Left ventricle myocardium superior (tissue), 1 donor: ENCODE data around the gene PHYHIPL. TPM values are rescaled to one million over a fixed set of nuclear protein-coding genes. Genes with fewer than 3 reads are reported as not detected.

Experiments
- ATAC-seq: fragments of 200-7000 bp; cut with Tn5 transposase; one replicate; pipeline ENCODE4 v1.9.1; 2020; ENCODE audit warnings: mild to moderate bottlenecking, moderate library complexity
- DNase-seq: peaks from one replicate; pipeline ENCODE4 v3.0.0-alpha.2; 2020
- intact Hi-C: fragments of 100-400 bp; cut with micrococcal nuclease; formaldehyde crosslinking; loops from one replicate; pipeline ENCODE4 v1.11.0; 2022
- total RNA-seq: library from RNA; stranded (reverse); fragmentation: NEBNext Ultra II Directional; extraction: Animal tissue kit (Norgen Biotek cat#: 25700); gene quantifications from one replicate; pipeline ENCODE4 v1.2.1, GENCODE V29; 2021
- donor health status: DM: no; HTN: yes; CAD: no; lungs with severe emphysema.

PHYHIPL gene
- total RNA-seq, 1 donor from 2014 or later, result not detected

- DNase-seq (no peak), ATAC-seq (no peak)
- intact Hi-C loops, result no loop called here
Observed at GRCh38 chr10:59283456-59284091, 107.1 kb downstream of the PHYHIPL start.

- DNase-seq, result no peak
- no peak for ATAC-seq
- intact Hi-C loops, result no loop called here
Observed at GRCh38 chr10:59284118-59284975, 107.9 kb downstream of the PHYHIPL start.

DNA sequence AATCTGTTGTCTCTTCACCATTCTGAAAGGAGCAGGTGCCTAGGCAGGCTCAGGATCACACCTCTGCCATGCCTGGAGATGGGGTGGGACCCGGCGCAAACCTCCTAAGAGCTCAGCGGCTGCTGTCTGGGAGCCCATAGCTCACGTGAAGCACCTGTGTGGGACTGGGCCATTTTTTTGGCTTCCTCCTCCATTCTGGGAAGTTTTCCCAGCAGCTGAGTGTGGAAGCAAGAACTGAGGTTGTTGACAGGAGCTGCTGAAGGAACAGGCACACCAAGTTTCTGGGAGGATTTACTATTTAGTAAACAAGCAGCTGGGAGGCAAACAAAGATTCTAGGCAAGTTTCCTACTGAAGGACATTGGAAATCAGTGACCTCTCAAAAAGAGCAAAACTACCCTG, 108.6 kb downstream of the PHYHIPL start:
- ATAC-seq (no peak), DNase-seq (no peak)
- intact Hi-C loops, result no loop called here

DNA sequence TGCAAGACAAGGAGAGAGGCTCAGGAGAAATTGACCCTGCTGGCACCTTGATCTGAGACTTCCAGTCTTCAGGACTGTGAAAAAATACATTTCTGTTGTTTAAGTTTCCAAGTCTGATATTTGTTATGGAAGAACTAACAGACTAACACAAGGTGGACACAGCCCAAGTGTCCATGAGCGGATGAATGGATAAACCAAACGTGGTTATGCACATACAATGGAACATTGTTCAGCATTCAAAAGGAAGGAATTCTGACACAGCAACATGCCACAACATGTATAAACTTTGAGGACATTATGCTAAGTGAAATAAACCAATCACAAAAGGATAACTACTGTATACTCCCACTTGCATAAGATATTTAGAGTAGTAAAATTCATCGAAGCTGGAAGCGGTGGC, 109.4 kb downstream of the PHYHIPL start:
- ATAC-seq (no peak), DNase-seq (no peak)
- intact Hi-C loops, result no loop called here

DNA sequence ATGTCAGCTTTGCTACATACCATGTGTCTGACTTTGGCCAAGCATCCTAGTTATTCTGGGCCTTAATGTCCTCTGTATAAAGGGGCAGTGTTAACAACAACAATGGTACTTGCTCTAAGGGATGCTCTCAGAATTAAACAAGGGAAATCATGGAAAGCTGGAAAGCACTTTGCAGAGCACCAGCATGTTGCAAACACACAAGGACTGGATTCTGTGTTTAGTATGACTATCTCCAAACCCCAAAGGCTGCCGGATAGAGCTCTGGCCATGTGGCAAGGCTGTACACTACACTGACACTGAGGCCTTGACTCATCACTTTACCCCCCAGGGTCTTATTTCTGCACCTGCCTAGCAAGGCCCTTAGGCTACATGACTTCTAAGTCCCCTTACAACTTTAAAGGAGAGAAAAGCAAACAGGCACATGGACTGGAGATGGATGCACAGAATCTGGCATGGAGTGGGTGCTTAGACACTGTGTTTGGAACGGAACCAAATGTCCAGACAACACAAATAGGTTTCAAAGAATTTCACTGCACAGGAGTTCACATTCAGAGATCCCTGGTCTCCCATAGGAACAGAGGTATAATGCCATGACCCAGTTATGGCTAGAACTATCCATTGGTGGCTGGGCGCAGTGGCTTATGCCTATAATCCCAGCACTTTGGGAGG, 111.3 kb downstream of the PHYHIPL start:
- DNase-seq (no peak), ATAC-seq (no peak)
- intact Hi-C loops, result no loop called here

DNA sequence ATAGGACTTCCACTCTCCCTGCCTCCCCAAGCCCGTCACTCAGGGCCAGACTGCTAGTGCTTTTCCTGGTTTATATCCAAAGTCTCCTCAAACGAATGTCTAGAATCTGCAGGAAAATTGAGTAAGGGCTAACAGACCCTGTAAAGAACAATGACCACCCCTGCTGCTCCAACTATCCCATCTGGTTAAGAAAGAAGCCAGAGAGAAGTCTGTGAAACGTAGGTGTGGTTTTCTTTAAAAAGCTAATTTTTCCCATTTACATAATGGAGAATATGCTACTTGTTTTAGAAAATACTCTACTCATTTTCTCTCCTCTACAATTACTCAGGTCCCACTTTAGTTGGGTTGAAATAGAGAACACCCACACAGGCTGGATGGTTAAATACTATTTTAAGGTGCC, 113.4 kb downstream of the PHYHIPL start:
- ATAC-seq, result no peak

GRCh38 chr10:59290448-59290847, 114.0 kb downstream of the PHYHIPL start:
- ATAC-seq (no peak), DNase-seq (no peak)
- intact Hi-C loops, result no loop called here

More for the DNA sequence above, 113.4 kb downstream of the PHYHIPL start:
- intact Hi-C loops, result no loop called here
- no peak for DNase-seq

Other genes starting within 250 kb of the PHYHIPL start
- 5.4 TPM for gene FAM13C, start 185.9 kb downstream of the PHYHIPL start, total RNA-seq